HG03575 (cell line): Measurements from ENCODE around the gene WHRN.

Experiments used
- ATAC-seq: cut with Tn5 transposase; IDR thresholded peaks from one replicate; pipeline ENCODE4 v1.9.1; 2021; ENCODE audit not compliant: unreplicated experiment, insufficient number of reproducible peaks, low FRiP score; ENCODE audit errors: extremely low read depth

The WHRN gene

DNA sequence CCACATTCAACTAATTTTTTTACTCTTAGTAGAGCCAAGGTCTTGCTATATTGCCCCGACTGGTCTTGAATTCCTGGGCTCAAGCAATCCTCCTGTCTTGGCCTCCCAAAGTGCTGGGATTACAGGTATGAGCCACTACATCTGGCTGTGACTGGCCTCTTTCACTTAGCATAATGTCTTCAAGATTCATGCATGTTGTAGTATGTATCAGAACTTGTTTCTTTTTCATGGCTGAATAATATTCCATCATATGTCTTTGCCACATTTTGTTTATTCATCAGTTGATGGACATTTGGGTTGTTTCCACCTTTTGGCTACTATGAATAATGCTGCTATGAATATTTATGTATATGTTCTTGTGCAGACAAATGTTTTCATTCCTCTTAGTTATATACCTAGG is 12.8 kb upstream of the WHRN start:
- no peak for ATAC-seq

DNA sequence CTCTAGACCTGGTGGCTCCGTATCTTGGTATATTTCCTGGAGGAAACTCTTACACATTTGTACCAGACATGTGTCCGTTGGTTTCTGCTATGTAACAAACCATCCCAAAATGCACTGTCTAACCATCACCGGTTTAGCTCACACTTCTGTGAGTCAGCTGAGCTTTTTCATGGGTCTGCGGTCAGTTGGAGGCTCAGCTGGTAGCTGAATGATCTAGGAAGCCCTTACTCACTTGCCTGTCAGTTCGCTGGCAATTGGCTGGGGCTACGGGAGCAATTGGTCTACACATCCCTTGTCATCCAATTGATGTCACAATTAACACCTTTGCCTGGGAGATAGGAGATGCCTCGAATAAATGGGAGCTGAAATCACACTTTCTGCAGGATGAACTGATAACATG is 11.6 kb upstream of the WHRN start:
- no peak for ATAC-seq

DNA sequence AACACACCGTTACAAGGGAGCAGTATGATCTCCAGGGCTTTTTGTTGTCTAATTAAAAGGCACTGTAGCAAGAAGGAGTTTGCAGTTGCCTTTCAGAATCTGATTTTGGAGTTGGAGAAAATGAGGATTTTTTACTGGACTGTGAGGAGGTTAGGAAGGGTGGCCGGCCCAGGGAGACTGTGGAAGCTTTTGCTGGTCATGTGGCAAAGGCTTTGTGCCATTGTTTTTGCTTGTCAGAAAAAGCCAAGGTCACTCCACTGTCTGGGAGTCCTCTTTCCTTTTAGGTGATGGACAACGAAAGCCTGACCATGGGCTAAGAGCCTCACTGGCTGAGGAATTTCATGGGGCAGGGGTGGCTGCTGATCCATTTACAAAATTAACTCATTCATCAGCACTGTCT is 10.3 kb upstream of the WHRN start:
- no peak for ATAC-seq

DNA sequence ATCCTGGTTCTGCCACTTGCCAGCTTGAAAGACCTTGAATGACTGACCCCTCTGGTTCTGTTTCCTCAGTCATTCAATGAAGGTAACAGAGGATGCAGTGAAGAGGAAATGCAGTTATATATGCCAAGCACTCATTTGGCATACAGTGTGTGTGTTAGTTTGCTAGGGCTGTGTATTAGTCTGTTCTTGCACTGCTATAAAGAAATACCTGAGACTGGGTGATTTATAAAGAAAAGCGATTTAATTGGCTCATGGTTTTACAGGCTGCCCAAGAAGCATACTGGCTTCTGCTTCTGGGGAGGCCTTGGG is 8.6 kb upstream of the WHRN start:
- no peak for ATAC-seq

DNA sequence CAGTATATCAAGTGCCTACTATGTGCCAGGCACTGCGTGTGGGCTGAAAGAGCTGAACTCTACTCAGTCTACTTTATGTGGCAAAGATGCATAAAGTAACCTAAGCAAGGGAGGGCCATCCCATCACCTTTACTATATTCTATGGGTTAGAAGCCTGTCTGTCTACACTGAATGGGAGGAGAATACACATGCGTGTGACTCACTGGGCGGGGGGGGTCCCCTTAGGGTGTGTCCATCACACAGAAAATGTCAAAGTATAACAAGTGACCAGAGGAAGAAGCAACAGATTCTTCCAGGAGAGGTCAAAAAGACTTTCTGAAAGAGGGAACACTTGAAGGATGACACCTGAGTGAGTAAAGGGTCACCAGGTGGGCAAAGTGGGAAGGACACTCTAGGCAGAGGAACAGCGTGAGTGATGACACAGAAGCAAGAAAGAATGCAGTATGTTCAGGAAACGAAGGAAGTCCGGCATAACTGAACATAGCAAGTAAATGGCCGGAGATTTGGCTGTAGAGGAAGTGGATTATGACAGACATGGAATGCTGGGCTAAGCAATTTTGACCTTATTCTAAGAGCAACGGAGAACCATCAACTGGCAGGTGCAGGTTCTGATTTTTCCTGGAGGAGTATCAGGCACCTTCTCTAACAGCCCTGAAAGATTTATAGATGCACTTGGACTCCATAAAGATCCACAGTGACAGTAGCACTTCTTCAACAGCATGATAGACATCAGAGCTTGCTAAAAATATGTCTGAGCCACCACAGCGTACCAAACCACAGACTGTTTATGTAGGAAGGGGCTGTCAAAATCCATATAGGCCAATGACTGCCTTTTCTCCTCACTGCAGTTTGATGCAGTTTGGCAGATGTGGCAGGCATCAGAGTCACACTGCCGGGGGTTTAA is 8.0 kb upstream of the WHRN start:
- ATAC-seq: no peak

DNA sequence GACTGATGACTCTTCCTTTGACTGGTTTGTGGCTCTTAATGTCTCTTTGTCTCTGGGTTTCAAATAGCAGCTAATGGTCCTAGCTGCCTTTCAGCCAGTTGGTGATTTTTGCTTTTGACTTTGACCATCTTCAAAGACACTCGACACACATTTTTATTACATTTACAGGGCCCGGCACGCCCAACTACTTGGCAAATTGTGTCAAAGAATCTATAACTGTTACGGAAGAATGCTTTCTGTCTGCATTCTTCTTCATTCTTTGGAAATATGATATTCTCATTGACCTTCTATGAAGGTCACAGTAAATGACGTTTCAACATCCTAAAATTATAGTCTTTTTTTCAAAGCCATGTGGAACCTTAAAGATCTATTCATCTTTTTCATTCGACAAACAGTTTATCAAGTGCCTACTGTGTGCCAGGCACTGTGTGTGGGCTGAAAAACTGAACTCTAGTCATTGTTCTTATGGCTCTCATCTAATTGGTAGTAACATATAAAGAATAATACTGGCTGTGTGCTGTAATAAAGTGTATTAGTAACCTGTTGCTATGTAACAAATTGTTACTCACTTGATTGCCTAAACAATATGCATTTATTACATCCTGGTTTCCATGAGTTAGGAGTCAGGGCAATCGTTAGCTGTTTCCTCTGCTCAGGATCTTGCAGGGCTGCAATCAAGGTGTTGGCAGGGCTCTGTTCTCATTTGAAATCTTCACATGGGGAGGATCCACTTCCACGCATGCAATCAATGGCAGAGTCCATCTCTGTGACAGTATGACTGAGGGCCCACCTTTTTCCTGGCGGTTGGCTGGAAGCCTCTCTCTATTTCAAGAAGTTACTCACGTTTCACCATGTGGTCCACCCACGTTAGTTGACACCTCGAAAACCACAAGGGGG is 7.0 kb upstream of the WHRN start:
- ATAC-seq: no peak

DNA sequence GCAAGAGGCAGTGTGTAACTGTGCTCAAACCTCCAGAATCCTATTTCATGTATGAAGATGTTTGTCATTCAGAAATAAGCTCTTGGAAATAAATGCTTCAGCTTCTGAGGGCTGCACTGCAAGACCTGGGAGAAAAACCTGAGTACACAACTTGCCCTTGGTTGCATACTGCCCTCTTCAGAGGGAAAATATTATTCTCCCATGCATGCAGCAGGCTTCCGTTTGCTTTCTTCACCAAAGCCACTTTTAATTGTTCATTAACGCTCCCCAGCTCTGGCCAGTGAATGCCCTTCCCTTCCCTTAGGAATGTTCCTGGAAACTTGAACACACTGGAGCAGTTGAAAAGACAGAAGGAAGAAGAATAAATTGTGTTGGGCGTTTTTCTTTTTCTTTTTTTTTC is 2.5 kb upstream of the WHRN start:
- ATAC-seq: no peak

DNA sequence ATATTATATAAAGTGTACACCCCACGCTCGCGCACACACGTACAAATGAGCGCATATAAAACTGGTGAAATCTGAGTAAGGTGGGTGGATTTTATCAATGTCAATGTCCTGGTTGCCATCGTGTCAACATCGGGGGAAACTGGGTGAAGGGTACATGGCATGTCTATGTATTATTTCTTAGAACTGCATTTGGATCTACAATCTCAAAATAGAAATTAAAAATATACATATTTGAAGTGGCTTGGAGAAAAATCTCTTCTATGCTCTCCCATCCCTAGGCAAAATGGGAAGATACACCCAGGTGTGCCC is 763 bp upstream of the WHRN start:
- no peak for ATAC-seq

DNA sequence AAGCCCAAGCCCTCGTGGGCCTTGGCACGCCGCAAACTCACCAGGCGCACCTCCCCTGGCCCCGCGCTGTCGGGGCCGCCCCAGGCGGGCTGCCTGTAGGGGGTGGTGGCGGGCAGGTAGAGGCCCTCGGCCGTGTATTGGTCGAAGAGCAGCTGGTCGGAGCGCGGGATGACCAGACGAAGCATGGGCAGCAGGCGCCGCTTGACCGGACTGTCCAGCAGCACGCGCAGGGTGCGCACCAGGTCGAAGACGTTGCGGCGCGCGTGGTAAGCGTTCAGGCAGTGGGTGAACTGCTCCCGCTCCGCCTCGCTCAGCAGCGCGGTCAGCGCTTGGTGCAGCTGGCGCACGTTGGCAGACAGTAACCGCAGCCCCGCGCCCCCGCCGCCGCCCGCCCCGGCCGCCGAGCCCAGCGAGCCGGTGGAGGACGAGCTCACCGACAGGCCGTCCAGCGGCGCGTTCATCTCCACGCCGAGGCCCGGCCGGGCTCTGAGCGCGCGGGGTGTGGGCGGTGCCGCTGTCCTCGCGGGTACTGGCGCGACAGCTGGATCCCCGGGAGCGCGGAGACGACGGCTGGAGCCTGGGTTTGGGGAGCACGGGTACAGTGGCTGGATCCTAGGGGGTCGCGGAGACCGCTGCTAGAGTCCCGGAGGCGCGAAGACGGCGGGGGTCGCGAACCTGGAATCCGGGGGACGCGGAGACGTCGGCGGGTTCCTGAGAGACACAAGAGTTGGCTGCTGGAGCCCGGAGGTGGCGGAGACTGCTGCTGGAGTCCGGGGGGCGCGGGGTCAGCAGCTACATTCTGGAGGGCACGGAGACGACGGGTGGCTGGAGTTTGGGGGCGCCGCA is 709 bp downstream of the WHRN start:
- ATAC-seq: no peak

DNA sequence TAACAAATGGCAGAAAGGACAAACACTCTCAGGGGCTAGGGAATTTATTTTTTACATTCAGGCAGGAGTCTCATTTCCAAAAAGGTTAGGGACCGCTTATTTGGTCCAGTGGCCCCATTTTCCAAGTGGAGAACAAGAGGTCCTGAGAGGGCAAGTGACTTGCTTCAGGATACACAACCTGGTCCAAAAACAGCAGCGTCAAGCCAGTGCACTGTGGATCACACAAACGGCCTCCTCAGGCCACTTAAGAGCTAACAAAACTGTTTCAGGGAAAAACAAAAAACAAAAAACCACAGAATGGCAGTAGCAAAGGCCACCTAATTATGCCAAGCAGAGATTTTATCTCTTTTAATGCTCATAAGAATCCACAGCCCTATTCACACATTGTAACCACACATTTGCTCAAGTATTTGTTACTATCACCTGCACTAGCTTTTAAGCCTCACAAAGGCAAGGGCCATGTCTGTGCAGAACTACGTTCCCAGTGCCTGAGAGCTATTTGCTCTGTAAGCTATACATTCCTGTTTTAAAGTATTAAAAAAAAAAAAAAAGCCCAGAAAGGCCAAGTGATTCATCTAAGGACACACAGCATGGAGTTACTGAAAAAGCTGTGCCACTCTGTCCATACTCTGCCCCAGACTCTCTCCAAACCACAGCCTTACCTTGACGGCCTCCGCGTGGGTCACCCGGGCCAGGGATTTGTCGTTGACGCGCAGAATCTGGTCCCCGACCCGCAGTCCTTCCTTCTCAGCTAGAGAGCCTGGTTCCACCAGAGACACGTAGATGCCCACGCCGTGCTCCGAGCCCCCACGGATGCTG is 1.5 kb downstream of the WHRN start:
- no peak for ATAC-seq

DNA sequence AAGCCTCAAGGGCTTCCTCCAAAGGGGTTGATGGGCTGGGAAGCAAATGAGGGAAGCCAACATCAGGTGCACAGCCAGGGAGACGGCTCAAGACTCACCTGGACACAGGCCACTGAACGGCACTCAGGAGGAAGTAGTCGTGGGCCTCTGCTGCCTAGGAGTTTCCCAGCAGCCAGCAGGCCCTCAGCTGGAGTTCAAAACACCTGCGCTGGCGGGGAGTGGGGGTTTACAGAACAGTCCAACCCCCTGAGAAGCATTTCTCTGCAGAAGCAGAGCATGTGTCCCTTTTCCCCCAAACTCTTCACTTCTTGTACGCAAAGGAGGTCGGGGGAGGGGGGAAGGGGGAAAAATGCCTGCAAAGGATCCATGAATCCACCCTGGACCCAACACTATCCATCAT is 2.3 kb downstream of the WHRN start:
- no peak for ATAC-seq

DNA sequence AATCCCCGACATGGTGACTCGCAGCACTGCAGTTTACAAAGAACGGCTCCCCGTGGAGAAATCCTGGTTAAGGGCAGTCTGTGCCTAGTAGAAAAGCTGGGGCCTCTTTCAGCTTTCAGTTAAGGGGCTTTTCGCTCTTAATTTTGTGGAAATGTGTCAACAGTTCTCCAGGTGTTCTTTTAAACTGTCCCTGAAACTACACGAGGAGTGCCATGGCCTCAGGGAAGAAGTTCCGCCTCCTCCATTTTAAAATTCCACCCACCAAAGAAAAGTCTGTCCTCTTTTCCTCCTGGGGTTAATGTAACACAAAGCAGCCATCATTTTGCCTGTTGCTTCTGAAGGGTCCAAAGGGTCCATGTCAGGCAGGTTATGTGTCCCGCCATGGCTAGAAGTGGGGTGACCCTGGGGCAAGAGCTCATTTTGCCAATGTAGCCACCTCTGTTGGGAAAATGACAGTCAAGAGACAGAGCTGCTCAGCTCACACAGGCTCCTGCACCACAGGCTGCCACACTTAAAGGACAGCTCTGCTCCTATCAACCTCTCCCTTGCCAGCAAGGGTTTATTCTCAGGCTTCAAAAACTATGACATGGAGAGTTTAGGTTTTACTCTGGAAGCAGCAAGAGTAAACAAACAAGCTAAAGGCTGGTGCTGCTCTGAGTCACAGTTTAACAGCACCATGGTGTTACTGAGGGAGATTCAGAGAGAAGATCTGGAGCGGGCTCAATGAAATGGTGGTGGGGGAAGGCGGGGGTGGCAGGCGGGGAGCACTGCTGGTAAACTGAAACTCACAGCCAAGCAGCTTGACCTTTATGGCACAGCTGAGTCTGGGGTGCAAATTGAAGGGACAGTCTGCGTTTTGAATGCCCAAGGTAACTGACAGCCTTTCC is 3.2 kb downstream of the WHRN start:
- ATAC-seq: no peak

DNA sequence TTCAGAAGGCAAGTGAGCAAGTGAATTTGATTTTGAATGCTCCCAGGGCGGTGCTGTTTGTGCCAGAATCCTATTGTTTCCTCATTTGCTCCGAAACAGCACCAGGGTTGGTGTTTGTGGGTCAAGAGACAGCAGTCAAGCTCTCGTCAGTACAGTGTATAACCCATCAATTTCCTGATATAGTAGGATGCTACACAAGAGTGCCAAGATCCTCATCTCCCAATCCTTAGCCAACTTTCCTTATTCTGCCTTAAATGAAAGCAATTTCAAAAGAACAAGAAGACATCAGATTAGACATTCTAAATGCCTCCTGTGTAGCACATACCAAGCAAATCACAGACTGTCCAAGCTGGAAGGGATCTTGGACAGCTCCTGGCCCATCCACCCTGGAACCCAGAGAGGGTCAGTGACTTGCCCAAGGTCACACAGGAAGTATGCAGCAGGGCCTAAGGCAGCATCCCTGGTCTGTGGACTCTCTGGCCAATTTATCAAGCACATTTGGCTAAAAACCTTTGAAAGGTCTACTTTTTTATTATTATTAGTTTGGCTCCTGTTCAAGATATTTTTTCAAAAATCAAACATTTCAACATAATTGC is 4.5 kb downstream of the WHRN start:
- ATAC-seq: no peak

DNA sequence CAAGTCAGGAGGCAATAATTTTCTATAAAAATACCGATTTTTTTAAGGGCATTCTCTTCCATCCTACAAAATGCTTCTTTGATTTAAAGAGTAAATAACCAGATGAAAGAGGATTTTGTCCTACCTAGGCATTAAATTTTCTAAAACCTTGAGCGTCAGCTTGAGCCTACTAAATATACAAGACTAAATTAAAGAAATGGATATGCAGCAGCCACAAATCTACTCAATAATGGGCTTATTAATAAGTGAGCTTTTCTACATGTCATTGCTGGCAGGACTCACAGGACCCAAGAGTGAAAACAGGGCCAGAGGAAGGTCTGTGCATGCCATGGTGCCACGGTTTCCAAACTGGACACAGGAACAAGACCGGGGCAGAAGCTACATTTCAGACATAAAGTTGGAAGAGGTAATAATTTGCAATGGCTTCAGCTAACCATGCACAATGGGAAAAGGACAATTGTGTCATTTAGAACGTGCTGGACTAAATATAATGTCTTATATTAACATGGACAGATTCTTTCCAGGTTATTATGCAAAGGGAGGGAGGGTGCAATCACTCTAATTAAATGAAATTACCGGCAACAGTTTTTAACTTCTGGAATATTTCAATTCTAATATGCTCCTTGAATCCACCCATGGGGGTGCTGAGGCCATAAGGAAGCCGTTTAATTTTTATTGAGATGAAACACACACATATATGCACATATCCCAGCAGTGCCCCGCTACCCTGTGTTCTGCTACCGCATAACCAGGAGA is 5.2 kb downstream of the WHRN start:
- no peak for ATAC-seq

DNA sequence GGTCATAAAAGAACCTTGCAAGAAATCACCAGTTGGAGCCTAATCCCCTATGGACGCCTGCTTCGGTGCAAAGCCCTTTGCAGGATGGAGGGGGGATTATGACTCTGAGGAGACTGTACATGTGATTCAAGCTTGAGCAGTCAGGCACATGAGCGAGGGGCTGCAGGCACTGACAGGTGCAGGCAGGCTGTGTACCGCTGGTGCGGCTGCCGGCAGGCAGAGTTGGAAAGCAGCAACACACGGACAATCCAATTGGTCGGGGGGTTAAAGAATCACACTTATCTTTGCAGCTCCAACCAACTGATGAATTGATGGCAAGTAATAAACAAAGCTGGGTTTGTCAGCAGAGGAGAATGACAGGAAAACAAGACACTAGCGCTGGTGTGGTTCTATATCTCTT is 5.7 kb downstream of the WHRN start:
- ATAC-seq: no peak

DNA sequence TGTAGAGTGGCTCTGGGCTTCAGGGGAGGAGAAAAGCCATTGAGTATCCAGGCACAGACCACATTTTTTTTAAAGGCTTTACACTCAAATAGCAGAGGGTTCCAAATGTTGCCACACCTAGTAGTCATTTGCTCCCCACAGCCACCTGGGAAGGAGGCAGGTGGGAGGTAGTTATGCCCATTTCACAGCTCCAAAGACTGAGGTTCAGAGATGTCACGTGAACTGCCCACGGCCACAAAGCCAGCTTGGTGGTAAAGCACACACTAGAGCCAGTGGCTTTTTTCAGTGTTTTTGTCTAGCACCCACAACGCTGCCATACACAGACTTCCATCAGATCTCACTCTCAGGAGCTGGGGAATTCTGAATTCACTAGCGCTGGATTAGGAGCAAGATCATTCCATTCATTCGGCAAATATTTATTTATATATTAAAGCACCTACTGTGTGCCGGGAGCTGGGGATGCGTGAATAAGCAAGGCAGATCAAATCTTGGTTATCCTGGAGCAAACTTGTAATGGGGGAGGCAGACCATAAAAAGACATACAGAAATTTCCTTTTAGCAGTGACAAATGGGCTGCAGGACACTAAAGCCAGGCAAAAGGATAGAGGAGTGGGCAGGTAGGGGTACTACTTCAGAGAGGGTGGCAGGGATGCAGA is 7.4 kb downstream of the WHRN start:
- ATAC-seq: no peak
